HL-60 (cell line): Measurements from ENCODE around the gene BCAS3.

Source experiments
- DNase-seq, 2 experiments: peaks; one replicate each; pipeline ENCODE4 v3.0.0-alpha.2; 2010 to 2020; ENCODE audit warnings: low read depth in 1 of 2, low spot score in 1 of 2
- H3K27ac ChIP-seq: fragments of 250-450 bp; sonication (Bioruptor Pico); replicated peaks from 2 replicates; pipeline ENCODE4 v1.5.1; 2020; ENCODE audit warnings: mild to moderate bottlenecking, moderate library complexity
- H3K27me3 ChIP-seq: fragments of 250-450 bp; sonication (Bioruptor Pico); 2 replicates; pipeline ENCODE4 v1.5.1; 2021; ENCODE audit warnings: mild to moderate bottlenecking, moderate library complexity; ENCODE audit not compliant: insufficient read depth, poor library complexity, severe bottlenecking
- H3K4me3 ChIP-seq: replicated peaks from 2 replicates; pipeline ENCODE4 v1.5.1; 2011; ENCODE audit warnings: mild to moderate bottlenecking, control low read depth, low read length; ENCODE audit not compliant: insufficient read depth
- GABPA ChIP-seq: IDR thresholded peaks from 2 replicates; pipeline ENCODE4 v1.6.1; 2012; ENCODE audit warnings: low read depth
- POLR2AphosphoS5 ChIP-seq: IDR thresholded peaks from 2 replicates; pipeline ENCODE4 v1.6.1; 2012; ENCODE audit warnings: low read depth
- SPI1 ChIP-seq: IDR thresholded peaks from 2 replicates; pipeline ENCODE4 v1.6.1; 2012; ENCODE audit warnings: low read depth, mild to moderate bottlenecking, borderline replicate concordance
- TF ChIP-seq, protein P1 (sequence below): IDR thresholded peaks from 2 replicates; pipeline ENCODE4 v1.6.1; 2012; ENCODE audit warnings: low read depth; ENCODE audit not compliant: insufficient replicate concordance
- TF ChIP-seq, protein P2 (sequence below): IDR thresholded peaks from one replicate; pipeline ENCODE4 v1.5.1; 2011; ENCODE audit warnings: low read length, control low read depth, inconsistent platforms; ENCODE audit not compliant: insufficient read depth

Gene BCAS3

DNA sequence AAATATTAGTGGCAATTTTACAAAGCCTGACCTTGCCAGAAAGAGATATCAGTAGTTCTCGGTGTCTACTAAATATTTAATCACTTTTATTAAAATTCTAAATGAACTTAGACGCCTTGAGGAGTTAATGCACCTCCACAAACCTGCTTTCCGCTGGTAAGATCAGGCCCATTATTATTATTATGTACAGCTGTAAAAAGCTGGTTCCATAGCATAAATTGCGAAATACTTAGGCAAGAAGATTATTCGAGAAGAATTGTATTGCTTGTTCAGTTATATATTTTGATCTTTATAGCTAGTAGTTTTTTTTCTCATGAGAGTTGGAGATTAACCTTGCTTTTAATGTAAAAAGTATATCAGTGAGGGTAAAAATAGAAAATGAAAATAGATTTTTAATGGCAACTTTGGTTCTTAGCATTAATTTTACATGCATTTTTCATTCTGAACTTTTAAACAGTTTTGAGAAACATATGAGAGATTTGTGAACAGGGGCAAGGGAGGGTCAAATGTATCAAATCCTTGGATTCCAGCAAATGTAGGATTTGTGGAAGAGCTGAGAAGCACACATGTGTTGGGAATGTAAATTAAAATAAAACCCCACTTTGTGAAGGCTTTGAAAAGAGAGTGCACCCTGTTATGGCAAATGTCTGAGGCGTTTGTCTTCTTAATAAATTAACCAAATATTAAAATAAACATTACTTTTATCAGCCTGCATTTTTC lies 471.6 kb downstream of the BCAS3 start:
- DNase-seq: no peak
- no peak for TF ChIP-seq SPI1
- TF ChIP-seq, protein P1, sequence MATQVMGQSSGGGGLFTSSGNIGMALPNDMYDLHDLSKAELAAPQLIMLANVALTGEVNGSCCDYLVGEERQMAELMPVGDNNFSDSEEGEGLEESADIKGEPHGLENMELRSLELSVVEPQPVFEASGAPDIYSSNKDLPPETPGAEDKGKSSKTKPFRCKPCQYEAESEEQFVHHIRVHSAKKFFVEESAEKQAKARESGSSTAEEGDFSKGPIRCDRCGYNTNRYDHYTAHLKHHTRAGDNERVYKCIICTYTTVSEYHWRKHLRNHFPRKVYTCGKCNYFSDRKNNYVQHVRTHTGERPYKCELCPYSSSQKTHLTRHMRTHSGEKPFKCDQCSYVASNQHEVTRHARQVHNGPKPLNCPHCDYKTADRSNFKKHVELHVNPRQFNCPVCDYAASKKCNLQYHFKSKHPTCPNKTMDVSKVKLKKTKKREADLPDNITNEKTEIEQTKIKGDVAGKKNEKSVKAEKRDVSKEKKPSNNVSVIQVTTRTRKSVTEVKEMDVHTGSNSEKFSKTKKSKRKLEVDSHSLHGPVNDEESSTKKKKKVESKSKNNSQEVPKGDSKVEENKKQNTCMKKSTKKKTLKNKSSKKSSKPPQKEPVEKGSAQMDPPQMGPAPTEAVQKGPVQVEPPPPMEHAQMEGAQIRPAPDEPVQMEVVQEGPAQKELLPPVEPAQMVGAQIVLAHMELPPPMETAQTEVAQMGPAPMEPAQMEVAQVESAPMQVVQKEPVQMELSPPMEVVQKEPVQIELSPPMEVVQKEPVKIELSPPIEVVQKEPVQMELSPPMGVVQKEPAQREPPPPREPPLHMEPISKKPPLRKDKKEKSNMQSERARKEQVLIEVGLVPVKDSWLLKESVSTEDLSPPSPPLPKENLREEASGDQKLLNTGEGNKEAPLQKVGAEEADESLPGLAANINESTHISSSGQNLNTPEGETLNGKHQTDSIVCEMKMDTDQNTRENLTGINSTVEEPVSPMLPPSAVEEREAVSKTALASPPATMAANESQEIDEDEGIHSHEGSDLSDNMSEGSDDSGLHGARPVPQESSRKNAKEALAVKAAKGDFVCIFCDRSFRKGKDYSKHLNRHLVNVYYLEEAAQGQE: no peak
- TF ChIP-seq, protein P2, sequence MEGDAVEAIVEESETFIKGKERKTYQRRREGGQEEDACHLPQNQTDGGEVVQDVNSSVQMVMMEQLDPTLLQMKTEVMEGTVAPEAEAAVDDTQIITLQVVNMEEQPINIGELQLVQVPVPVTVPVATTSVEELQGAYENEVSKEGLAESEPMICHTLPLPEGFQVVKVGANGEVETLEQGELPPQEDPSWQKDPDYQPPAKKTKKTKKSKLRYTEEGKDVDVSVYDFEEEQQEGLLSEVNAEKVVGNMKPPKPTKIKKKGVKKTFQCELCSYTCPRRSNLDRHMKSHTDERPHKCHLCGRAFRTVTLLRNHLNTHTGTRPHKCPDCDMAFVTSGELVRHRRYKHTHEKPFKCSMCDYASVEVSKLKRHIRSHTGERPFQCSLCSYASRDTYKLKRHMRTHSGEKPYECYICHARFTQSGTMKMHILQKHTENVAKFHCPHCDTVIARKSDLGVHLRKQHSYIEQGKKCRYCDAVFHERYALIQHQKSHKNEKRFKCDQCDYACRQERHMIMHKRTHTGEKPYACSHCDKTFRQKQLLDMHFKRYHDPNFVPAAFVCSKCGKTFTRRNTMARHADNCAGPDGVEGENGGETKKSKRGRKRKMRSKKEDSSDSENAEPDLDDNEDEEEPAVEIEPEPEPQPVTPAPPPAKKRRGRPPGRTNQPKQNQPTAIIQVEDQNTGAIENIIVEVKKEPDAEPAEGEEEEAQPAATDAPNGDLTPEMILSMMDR: no peak
- no peak for TF ChIP-seq GABPA
- TF ChIP-seq POLR2AphosphoS5: no peak
- no peaks in the 10 kb centered on the region for H3K27me3 ChIP-seq
- H3K4me3 ChIP-seq: no peak overlapping the region
- H3K27ac ChIP-seq: no peak overlapping the region

DNA sequence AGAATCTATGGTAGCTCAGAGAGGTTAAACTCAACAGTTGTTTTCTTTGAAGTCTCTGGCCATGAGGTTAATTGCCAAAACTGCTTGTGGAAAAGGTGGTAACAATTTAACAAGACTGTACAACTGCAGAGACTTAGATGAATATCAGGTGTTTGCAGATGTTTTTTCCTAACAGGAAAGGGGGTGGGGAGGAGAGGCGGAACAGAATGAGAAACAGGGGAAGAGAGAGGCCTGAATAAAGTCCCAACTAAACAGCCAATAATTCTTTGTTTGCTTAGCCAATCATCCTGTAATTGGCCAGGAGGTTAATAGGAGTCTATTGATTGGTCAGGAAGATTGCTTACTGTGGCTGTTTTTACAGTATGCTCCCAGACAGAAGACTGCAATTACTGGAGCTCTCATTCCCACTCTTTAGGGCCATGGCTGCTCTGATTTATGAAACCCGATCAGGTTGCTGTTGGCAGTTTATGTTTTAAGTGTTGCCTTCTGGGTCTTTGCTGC lies 472.3 kb downstream of the BCAS3 start:
- TF ChIP-seq SPI1: no peak
- no peak for DNase-seq
- Histone ChIP-seq H3K4me3 (no peak overlapping the region), H3K27ac (no peak overlapping the region), H3K27me3 (no peaks in the 10 kb centered on the region)

DNA sequence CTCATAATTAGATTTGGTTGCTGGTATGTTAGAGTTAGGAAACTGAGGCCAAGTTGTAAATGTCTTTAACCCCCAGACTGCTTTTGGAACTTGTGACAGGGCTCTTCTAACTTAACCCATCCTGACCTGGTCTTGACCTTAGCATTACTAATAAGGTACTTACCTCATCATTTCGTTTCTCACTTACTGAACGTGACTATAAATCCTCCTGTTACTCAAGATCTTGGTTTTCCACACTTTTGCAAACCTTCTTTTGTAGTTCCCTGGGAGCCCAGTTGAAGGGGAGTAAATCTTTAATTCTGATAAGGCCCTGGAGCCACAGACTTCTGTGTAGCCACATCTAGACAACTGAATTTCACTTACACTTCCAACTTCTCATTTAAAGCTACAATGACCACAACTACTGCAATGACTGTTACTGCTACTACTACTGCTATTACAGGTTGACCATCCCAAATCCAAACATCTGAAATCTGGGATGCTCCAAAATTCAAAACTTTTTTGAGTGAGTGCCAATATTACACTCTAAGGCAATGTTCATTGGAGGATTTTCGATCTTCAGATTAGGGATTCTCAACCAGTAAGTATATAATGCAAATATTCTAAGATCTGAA lies 473.1 kb downstream of the BCAS3 start:
- no peak for TF ChIP-seq POLR2AphosphoS5
- TF ChIP-seq GABPA: no peak
- TF ChIP-seq, protein P2: no peak
- TF ChIP-seq, protein P1: no peak
- no peak for TF ChIP-seq SPI1
- DNase-seq: no peak
- H3K27me3 ChIP-seq: no peaks in the 10 kb centered on the region

DNA sequence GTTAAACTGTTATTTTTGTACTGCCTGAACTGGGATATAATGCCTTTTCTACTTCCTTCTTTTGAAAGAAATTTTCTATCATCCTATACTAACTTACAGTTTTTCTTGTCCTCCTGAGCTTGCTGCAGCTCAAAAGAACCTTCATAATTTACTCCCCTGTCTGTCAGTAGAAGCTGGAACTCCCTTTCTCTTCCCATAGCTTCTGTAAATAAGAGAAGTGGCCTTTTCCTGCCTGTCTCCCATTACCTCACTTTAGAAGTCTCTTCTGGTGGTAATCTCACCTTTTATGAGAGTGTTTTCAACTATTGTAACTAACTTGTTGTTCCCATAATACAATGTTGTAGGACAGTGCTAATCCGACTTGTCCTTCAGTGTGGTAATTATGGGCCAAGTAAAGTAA lies 475.2 kb downstream of the BCAS3 start:
- no peak overlapping the region for H3K4me3 ChIP-seq
- no peak overlapping the region for H3K27ac ChIP-seq
- no peak for DNase-seq
- TF ChIP-seq SPI1 (no peak), POLR2AphosphoS5 (no peak), GABPA (no peak)
- TF ChIP-seq, protein P2: no peak
- TF ChIP-seq, protein P1: no peak
- no peaks in the 10 kb centered on the region for H3K27me3 ChIP-seq

More for the DNA sequence above, 473.1 kb downstream of the BCAS3 start:
- Histone ChIP-seq H3K4me3 (no peak overlapping the region), H3K27ac (no peak overlapping the region)
